ENCODE measurements around the gene APBA2.

DNA sequence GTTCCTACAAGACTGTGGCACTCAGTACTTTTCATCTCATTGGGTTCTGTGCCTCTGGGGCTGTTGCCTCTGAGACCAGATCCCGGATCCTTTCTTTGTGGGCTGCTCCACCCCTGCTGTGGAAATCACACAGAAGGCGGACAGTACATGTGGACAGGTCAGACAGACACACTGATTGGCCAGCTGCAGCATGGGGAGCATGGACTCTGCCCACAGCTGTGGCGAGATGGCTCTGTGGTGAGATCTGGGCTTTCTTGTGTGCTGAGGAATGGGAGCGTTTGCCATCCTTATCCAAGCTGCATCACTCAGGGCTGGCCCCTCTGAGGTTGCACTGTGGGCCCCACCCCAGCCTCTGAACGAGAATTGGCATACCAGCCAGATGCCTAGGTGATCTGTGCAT lies 147.0 kb downstream of the APBA2 start:
- TF ChIP-seq, protein P1, sequence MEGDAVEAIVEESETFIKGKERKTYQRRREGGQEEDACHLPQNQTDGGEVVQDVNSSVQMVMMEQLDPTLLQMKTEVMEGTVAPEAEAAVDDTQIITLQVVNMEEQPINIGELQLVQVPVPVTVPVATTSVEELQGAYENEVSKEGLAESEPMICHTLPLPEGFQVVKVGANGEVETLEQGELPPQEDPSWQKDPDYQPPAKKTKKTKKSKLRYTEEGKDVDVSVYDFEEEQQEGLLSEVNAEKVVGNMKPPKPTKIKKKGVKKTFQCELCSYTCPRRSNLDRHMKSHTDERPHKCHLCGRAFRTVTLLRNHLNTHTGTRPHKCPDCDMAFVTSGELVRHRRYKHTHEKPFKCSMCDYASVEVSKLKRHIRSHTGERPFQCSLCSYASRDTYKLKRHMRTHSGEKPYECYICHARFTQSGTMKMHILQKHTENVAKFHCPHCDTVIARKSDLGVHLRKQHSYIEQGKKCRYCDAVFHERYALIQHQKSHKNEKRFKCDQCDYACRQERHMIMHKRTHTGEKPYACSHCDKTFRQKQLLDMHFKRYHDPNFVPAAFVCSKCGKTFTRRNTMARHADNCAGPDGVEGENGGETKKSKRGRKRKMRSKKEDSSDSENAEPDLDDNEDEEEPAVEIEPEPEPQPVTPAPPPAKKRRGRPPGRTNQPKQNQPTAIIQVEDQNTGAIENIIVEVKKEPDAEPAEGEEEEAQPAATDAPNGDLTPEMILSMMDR (IDR thresholded peaks at IDR 0.05; ENCODE audit: low read length): no peak
- TF ChIP-seq EZH2phosphoT487 (IDR thresholded peaks at IDR 0.05; ENCODE audit: low read length): no peak

Data from MM.1S (cell line).